Osteocyte (in vitro differentiated cells): ENCODE results near the gene CD55. TPM values are rescaled to one million over a fixed set of nuclear protein-coding genes. Genes with fewer than 3 reads are reported as not detected.

Source experiments
- DNase-seq: peaks from one replicate; pipeline ENCODE4 v3.0.0; 2021; ENCODE audit warnings: mixed read lengths; ENCODE audit not compliant: unreplicated experiment; ENCODE audit errors: extremely low spot score
- H3K27ac Mint-ChIP-seq: one replicate; pipeline ENCODE4 v1.8.0; 2021; ENCODE audit warnings: mild to moderate bottlenecking, mixed read lengths; ENCODE audit not compliant: unreplicated experiment
- H3K27me3 Mint-ChIP-seq: one replicate; pipeline ENCODE4 v1.8.0; 2021; ENCODE audit warnings: mixed read lengths; ENCODE audit not compliant: unreplicated experiment
- H3K36me3 Mint-ChIP-seq: one replicate; pipeline ENCODE4 v1.8.0; 2021; ENCODE audit warnings: mixed read lengths; ENCODE audit not compliant: unreplicated experiment
- H3K4me1 Mint-ChIP-seq: one replicate; pipeline ENCODE4 v1.8.0; 2021; ENCODE audit warnings: mixed read lengths; ENCODE audit not compliant: unreplicated experiment
- H3K4me3 Mint-ChIP-seq: one replicate; pipeline ENCODE4 v1.8.0; 2021; ENCODE audit warnings: mild to moderate bottlenecking, moderate library complexity, mixed read lengths; ENCODE audit not compliant: unreplicated experiment
- H3K9me3 Mint-ChIP-seq: one replicate; pipeline ENCODE4 v1.8.0; 2021; ENCODE audit warnings: mixed read lengths; ENCODE audit not compliant: unreplicated experiment
- total RNA-seq: library from RNA; stranded (reverse); gene quantifications from 2 replicates; pipeline ENCODE4 v1.2.1, GENCODE V29; 2021
- TF ChIP-seq, protein P1 (sequence below): fragments of 200-600 bp; sonication (generic); IDR thresholded peaks from 2 replicates; pipeline ENCODE4 v1.5.0; 2021; ENCODE audit warnings: antibody characterized with exemption, mild to moderate bottlenecking, moderate library complexity

CD55 gene
- total RNA-seq, 1 donor from 2014 or later, result 3.3 TPM

GRCh38 chr1:207344221-207344620, 22.7 kb downstream of the CD55 start:
- TF ChIP-seq, protein P1, sequence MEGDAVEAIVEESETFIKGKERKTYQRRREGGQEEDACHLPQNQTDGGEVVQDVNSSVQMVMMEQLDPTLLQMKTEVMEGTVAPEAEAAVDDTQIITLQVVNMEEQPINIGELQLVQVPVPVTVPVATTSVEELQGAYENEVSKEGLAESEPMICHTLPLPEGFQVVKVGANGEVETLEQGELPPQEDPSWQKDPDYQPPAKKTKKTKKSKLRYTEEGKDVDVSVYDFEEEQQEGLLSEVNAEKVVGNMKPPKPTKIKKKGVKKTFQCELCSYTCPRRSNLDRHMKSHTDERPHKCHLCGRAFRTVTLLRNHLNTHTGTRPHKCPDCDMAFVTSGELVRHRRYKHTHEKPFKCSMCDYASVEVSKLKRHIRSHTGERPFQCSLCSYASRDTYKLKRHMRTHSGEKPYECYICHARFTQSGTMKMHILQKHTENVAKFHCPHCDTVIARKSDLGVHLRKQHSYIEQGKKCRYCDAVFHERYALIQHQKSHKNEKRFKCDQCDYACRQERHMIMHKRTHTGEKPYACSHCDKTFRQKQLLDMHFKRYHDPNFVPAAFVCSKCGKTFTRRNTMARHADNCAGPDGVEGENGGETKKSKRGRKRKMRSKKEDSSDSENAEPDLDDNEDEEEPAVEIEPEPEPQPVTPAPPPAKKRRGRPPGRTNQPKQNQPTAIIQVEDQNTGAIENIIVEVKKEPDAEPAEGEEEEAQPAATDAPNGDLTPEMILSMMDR, result no peak
- DNase-seq, result no peak
- H3K4me1 Mint-ChIP-seq, result no peaks in the 10 kb centered on the region
- H3K9me3 Mint-ChIP-seq, result peaks cover 3% of the 10 kb centered on the region
- H3K27ac Mint-ChIP-seq, result no peak overlapping the region
- H3K27me3 Mint-ChIP-seq, result peaks cover 11% of the 10 kb centered on the region
- H3K4me3 Mint-ChIP-seq, result no peak overlapping the region
- H3K36me3 Mint-ChIP-seq, result no peaks in the 10 kb centered on the region

DNA sequence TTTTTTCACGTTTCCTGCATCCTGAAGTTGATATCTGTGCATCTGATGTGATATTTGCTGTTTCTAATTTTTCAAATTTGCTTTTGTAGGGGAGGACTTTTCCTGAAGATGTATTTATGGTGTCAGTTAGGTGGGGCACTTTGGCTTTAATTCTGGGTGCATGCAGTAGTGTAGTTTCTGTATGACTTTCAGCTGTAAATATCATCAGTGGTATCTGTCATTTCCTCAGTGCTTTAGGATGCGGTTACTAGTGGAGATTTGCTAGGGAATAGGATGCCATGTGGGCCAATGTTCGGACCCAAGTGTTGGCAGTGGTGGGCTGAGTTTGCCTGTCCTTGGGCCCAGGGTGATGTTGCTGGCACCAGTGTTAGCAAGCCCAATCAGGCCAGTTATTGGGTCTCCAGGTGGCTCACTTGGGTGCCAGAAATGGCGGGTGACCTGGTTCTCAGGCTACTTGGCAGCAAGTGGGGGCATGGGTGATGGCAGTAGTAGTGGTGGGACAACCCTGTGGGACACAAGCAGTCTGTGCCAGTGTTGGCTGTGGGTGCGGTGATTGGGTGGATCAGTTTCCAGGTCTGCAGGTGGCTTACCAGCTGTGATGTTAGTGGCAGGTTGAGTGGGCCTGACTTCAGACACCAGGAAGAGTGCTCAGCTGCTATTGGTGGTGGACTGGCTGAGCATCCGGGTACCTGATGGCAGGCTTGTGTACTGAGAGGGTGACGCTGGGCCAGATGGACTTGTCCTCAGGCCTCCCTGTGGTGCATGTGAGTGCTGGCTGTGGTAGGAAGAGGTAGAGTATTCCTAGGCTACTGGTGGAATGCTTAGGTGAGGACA, 24.4 kb downstream of the CD55 start:
- no peaks in the 10 kb centered on the region for H3K36me3 Mint-ChIP-seq

GRCh38 chr1:207346513-207346912, 25.0 kb downstream of the CD55 start:
- H3K9me3 Mint-ChIP-seq, result peaks cover 9% of the 10 kb centered on the region
- H3K36me3 Mint-ChIP-seq, result no peaks in the 10 kb centered on the region
- TF ChIP-seq, protein P1, result no peak
- no peak overlapping the region for H3K27ac Mint-ChIP-seq
- H3K4me3 Mint-ChIP-seq, result no peak overlapping the region
- H3K27me3 Mint-ChIP-seq, result peaks cover 11% of the 10 kb centered on the region
- H3K4me1 Mint-ChIP-seq, result no peaks in the 10 kb centered on the region
- DNase-seq, result no peak

More for the DNA sequence above, 24.4 kb downstream of the CD55 start:
- Mint-ChIP-seq H3K4me1 (no peaks in the 10 kb centered on the region), H3K4me3 (no peak overlapping the region), H3K27me3 (peaks cover 11% of the 10 kb centered on the region), H3K27ac (no peak overlapping the region), H3K9me3 (peaks cover 9% of the 10 kb centered on the region)
- TF ChIP-seq, protein P1, result no peak
- no peak for DNase-seq

DNA sequence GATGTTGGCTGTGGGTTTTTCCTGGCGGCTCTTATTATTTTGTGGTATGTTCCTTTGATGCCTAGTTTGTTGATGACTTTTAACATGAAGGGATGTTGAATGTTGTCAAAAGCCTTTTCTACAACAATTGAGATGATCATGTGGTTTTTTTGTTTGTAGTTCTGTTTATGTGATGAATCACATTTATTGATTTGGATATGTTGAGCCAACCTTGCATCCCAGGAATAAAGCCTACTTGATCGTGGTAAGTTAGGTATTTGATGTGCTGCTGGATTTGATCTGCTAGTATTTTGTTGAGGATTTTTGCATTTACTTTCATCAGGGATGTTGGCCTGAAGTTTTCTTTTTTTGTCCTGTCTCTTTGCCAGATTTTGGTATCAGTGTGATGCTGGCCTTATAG, 28.5 kb downstream of the CD55 start:
- Mint-ChIP-seq H3K4me3 (no peak overlapping the region), H3K36me3 (no peaks in the 10 kb centered on the region), H3K9me3 (peaks cover 9% of the 10 kb centered on the region), H3K4me1 (peaks cover 3% of the 10 kb centered on the region), H3K27me3 (no peaks in the 10 kb centered on the region), H3K27ac (no peak overlapping the region)
- TF ChIP-seq, protein P1, result no peak
- no peak for DNase-seq

GRCh38 chr1:207352554-207352953, 31.1 kb downstream of the CD55 start:
- peaks cover 9% of the 10 kb centered on the region for H3K9me3 Mint-ChIP-seq
- DNase-seq, result no peak
- peaks cover 7% of the 10 kb centered on the region for H3K27me3 Mint-ChIP-seq
- no peak overlapping the region for H3K4me3 Mint-ChIP-seq
- H3K27ac Mint-ChIP-seq, result peak overlapping the region; percentile 2
- no peaks in the 10 kb centered on the region for H3K36me3 Mint-ChIP-seq
- H3K4me1 Mint-ChIP-seq, result peaks cover 3% of the 10 kb centered on the region
- TF ChIP-seq, protein P1, result no peak
